ENCODE data around the gene LPP. TPM values are rescaled to one million over a fixed set of nuclear protein-coding genes. Genes with fewer than 3 reads are reported as not detected.

Gene LPP
- total RNA-seq, 4 donors from 2014 or later, result 207 to 592 (median 406) TPM

DNA sequence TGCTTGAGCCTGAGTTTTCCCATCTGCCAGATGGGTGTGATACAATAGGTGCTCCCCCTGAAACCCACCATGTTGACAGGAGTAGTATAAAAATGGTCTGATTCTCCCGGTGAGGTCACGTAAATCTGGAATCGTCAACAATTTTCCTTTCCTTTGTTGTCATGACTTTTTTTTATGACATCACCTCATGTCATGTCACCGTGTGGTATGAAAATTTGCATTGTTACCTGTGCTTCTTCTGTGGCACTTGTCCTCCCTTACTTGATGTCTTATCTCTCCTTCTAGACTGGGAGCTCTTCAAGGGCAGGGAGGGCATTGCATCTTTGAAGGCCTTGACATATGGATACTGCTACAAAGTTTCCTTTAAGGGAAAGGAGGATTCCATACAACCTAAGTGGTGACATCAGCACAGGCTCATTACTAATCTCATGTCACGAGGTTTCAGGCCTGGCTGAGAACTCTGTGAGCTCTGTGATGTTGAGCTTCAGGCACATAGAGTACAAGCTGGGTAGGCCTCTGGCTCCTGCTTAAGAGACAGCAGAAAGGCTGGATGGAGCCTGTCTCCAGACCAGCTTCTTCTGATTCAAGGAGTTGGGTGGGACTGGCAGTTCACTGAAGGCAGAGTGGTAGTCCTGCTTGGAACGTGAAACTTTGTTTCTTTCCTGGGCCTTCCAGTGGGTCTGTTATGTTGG, 66.3 kb downstream of the LPP start:
- Histone ChIP-seq H3K36me3 (no peaks in the 10 kb centered on the region), H3K27ac (peak overlapping the region; percentile 85 to 92 (median 86)), H3K9me3 (no peaks in the 10 kb centered on the region), H3K4me3 (no peak overlapping the region), H3K27me3 (no peaks in the 10 kb centered on the region), H3K4me1 (peaks cover 40 to 87% (median 81%) of the 10 kb centered on the region in 4 donors)
- 85 to 95% methylated on average over 4 to 6 of the region's 6 CpGs for WGBS, 2 donors (ENCODE audit: low coverage in 1 of 2)
- in situ Hi-C loops (cut with MboI; ENCODE audit: low pct_ligation_motif_present in 1 of 4, low pct_unique_long_range_greater_than_20kb in 1 of 4, low sequenced_read_pairs in 3 of 4) (no loop called here), intact Hi-C loops (cut with DNase I; ENCODE audit: low total_unique reads) (loop anchor here (5.0 kb wide), 1 partner anchor 63 kb away; no protein-coding TSS in a partner anchor)
- DNase-seq, result no peak
- TF ChIP-seq EP300 (IDR thresholded peaks at IDR 0.05; ENCODE audit: low read depth) (peak; percentile 21), POLR2AphosphoS5 (IDR thresholded peaks at IDR 0.05) (peak in 1 of 3 donors; percentile 0)
- TF ChIP-seq, protein P1, sequence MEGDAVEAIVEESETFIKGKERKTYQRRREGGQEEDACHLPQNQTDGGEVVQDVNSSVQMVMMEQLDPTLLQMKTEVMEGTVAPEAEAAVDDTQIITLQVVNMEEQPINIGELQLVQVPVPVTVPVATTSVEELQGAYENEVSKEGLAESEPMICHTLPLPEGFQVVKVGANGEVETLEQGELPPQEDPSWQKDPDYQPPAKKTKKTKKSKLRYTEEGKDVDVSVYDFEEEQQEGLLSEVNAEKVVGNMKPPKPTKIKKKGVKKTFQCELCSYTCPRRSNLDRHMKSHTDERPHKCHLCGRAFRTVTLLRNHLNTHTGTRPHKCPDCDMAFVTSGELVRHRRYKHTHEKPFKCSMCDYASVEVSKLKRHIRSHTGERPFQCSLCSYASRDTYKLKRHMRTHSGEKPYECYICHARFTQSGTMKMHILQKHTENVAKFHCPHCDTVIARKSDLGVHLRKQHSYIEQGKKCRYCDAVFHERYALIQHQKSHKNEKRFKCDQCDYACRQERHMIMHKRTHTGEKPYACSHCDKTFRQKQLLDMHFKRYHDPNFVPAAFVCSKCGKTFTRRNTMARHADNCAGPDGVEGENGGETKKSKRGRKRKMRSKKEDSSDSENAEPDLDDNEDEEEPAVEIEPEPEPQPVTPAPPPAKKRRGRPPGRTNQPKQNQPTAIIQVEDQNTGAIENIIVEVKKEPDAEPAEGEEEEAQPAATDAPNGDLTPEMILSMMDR (IDR thresholded peaks at IDR 0.05), result no peak

DNA sequence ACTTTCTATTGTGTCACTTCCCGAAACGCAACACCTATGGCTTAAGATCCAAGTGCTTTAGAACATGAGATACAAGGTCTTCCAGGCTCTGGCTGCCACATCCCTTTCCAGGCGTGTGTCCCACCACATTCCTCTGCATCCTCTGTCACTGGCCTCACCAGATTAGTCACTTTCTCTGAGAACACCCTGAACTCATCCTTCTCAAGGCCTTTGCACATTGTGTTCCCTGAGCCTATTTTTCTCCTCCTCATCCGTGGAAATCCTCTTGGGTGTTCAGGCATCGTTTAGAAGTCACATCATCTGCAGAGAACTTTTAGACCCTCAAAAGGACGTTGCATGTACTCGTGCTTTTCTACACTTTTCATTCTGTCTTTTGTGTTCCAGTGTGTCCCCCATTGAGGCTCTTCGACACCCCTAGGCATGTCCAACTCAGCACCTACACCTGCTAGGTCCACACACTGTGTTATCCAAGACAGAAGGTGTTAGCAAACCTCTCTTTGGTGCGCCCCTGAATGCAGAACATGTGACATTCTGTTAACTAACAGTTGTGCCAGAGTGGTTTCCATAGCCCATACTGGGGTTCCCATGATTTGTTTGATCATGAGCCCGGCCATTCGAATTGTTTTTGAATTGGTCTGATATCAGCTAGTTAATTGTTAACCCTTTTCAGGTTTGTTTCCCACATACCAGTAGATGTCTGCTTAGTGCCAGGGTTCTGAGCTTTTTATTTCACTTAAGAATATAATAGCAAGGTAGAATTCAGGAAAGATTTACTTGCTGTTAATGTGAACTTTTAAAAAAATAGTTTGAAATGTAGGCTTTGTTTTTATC, 67.2 kb downstream of the LPP start:
- DNase-seq, result peak; percentile 45
- Histone ChIP-seq H3K9me3 (no peaks in the 10 kb centered on the region), H3K27ac (peak overlapping the region; percentile 85 to 92 (median 86)), H3K36me3 (peaks cover 0 to 5% (median 0%) of the 10 kb centered on the region in 4 donors), H3K4me1 (peaks cover 41 to 96% (median 84%) of the 10 kb centered on the region in 4 donors), H3K4me3 (no peak overlapping the region), H3K27me3 (no peaks in the 10 kb centered on the region)
- TF ChIP-seq, protein P1 (IDR thresholded peaks at IDR 0.05), result no peak
- TF ChIP-seq POLR2AphosphoS5 (IDR thresholded peaks at IDR 0.05), result peak; percentile 80 to 93 (median 92)
- TF ChIP-seq POLR2A (IDR thresholded peaks at IDR 0.05), result peak; percentile 4
- TF ChIP-seq EP300 (IDR thresholded peaks at IDR 0.05; ENCODE audit: low read depth), result peak; percentile 99
- in situ Hi-C loops (cut with MboI; ENCODE audit: low pct_ligation_motif_present in 1 of 4, low pct_unique_long_range_greater_than_20kb in 1 of 4, low sequenced_read_pairs in 3 of 4), result no loop called here
- 59 to 72% methylated on average over 6 to 11 of the region's 11 CpGs for WGBS, 2 donors (ENCODE audit: low coverage in 1 of 2)
- intact Hi-C loops (cut with DNase I; ENCODE audit: low total_unique reads), result loop anchor here (5.0 kb wide), 1 partner anchor 64 kb away; no protein-coding TSS in a partner anchor

DNA sequence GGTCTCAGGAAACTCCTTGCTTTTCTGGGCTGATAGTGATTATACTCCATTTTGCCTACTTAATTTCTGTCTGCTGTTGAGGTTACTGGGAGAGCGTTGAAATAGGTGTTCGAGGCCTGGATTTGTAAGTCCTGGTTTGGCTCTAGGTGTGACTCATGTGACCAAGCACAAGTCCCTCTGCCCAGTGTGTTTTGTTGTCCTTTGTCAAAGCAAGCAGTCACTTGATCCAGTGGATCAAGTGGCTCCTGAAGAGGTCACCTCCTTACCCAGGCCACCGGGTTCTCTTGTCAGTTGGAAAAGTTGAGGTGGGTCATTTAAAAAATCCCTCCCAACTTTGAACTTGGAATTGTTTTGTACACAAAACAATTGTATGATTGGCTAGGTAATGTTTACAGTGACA, 70.0 kb downstream of the LPP start:
- H3K36me3 ChIP-seq, result peaks cover 0 to 8% (median 0%) of the 10 kb centered on the region in 4 donors
- H3K4me1 ChIP-seq, result peaks cover 38 to 87% (median 76%) of the 10 kb centered on the region in 4 donors
- TF ChIP-seq POLR2AphosphoS5 (IDR thresholded peaks at IDR 0.05) (no peak), EP300 (IDR thresholded peaks at IDR 0.05; ENCODE audit: low read depth) (no peak)
- TF ChIP-seq, protein P1 (IDR thresholded peaks at IDR 0.05), result no peak
- no peaks in the 10 kb centered on the region for H3K27me3 ChIP-seq
- in situ Hi-C loops (cut with MboI; ENCODE audit: low pct_ligation_motif_present in 1 of 4, low pct_unique_long_range_greater_than_20kb in 1 of 4, low sequenced_read_pairs in 3 of 4), result no loop called here
- intact Hi-C loops (cut with DNase I; ENCODE audit: low total_unique reads), result loop anchor here (5.0 kb wide), 1 partner anchor 67 kb away; no protein-coding TSS in a partner anchor
- DNase-seq, result no peak
- 97% methylated on average over 3 of the region's 3 CpGs; no CpG with 5 or more reads in 1 of the 2 donors for WGBS, 2 donors (ENCODE audit: low coverage in 1 of 2)
- no peak overlapping the region for H3K4me3 ChIP-seq
- peak overlapping the region; percentile 85 to 92 (median 86) for H3K27ac ChIP-seq
- H3K9me3 ChIP-seq, result no peaks in the 10 kb centered on the region

DNA sequence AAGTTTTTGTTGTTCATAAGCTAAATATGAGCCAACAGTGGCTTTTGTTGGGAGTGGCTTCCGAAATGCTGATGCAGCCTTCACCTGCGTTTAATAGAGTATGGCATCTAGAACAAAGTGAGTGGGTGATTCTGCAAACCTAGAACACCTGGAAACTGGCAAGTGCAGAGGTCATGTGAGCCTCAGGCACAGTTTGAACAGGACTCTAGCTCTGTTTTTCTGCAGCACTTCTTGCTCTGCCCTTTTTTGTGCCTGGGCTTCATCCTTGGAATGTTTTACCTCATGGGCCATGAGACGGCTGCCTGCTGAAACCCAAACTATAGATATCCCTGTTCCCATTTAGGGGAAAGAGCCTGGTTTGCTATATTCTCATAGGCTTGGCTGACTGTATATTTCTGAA, 73.5 kb downstream of the LPP start:
- WGBS, 2 donors (ENCODE audit: low coverage in 1 of 2), result 88% methylated on average over 3 of the region's 3 CpGs; no CpG with 5 or more reads in 1 of the 2 donors
- intact Hi-C loops (cut with DNase I; ENCODE audit: low total_unique reads), result no loop called here

More for the DNA sequence above, 73.5 kb downstream of the LPP start:
- Histone ChIP-seq H3K27me3 (no peaks in the 10 kb centered on the region), H3K36me3 (peaks cover 0 to 8% (median 0%) of the 10 kb centered on the region in 4 donors), H3K9me3 (no peaks in the 10 kb centered on the region), H3K27ac (peak overlapping the region; percentile 18 to 86 (median 80)), H3K4me1 (peaks cover 27 to 75% (median 54%) of the 10 kb centered on the region in 4 donors), H3K4me3 (no peak overlapping the region)
- TF ChIP-seq, protein P1 (IDR thresholded peaks at IDR 0.05), result no peak
- TF ChIP-seq EP300 (IDR thresholded peaks at IDR 0.05; ENCODE audit: low read depth) (no peak), POLR2AphosphoS5 (IDR thresholded peaks at IDR 0.05) (no peak), POLR2A (IDR thresholded peaks at IDR 0.05) (no peak)
- in situ Hi-C loops (cut with MboI; ENCODE audit: low pct_ligation_motif_present in 1 of 4, low pct_unique_long_range_greater_than_20kb in 1 of 4, low sequenced_read_pairs in 3 of 4), result no loop called here
- DNase-seq, result no peak
